Lung (tissue), 12 donors: ENCODE data around the gene RIN3. TPM values are rescaled to one million over a fixed set of nuclear protein-coding genes. Genes with fewer than 3 reads are reported as not detected.

Experiments
- ATAC-seq: fragments of 200-7000 bp; cut with Tn5 transposase; one replicate; pipeline ENCODE4 v1.9.1; 2020; ENCODE audit warnings: moderate number of reproducible peaks; ENCODE audit not compliant: insufficient read depth, low FRiP score
- DNase-seq, 3 donors: peaks; one replicate each; pipeline ENCODE4 v3.0.0-alpha.2; 2013 to 2017
- H3K27ac ChIP-seq, 2 donors: one replicate each; pipeline ENCODE4 v1.5.1; 2013; ENCODE audit warnings: mild to moderate bottlenecking in 2 of 2, moderate library complexity in 2 of 2, control low read depth in 1 of 2, inconsistent platforms in 1 of 2, low read depth in 1 of 2, low read length in 1 of 2
- H3K27me3 ChIP-seq, 3 donors: one replicate each; pipeline ENCODE4 v1.5.1; 2013; ENCODE audit warnings: low read length in 2 of 3; ENCODE audit not compliant: control insufficient read depth in 3 of 3, insufficient read depth in 3 of 3
- H3K36me3 ChIP-seq, 4 donors: one replicate each; pipeline ENCODE4 v1.5.1; 2013; ENCODE audit warnings: low read length in 4 of 4, mild to moderate bottlenecking in 1 of 4, moderate library complexity in 1 of 4; ENCODE audit not compliant: control insufficient read depth in 4 of 4, insufficient read depth in 4 of 4
- H3K4me1 ChIP-seq, 5 donors: one replicate each; pipeline ENCODE4 v1.5.1; 2013; ENCODE audit warnings: low read length in 5 of 5, mild to moderate bottlenecking in 2 of 5, moderate library complexity in 1 of 5; ENCODE audit not compliant: control insufficient read depth in 5 of 5, insufficient read depth in 5 of 5
- H3K4me3 ChIP-seq: one replicate; pipeline ENCODE4 v1.5.1; 2013; ENCODE audit warnings: mild to moderate bottlenecking, control low read depth, moderate library complexity
- H3K9ac ChIP-seq, 2 donors: one replicate each; pipeline ENCODE4 v1.5.1; 2013; ENCODE audit warnings: low read length in 2 of 2, control low read depth in 1 of 2; ENCODE audit not compliant: insufficient read depth in 1 of 2
- H3K9me3 ChIP-seq, 4 donors: one replicate each; pipeline ENCODE4 v1.5.1; 2013; ENCODE audit warnings: low read length in 3 of 4, mild to moderate bottlenecking in 1 of 4, moderate library complexity in 1 of 4; ENCODE audit not compliant: control insufficient read depth in 4 of 4, insufficient read depth in 3 of 4
- WGBS, 2 donors: extraction: QIAGEN DNeasy Blood & Tissue Kit; methylation state at CpG; one replicate each; pipeline ENCODE4 v1.1.7; 2013; 5-methylcytosine and 5-hydroxymethylcytosine counted together
- polyA plus RNA-seq, 2 donors: library from polyadenylated mRNA; stranded (reverse); fragments of 200-250 nt; gene quantifications; one replicate each; pipeline ENCODE4 v1.2.1, GENCODE V29; 2013
- total RNA-seq, 2 donors: library from RNA; depleted of rRNA in 1 of 2; stranded (reverse); fragments of >200 nt in 1 of 2; gene quantifications; one replicate each; pipeline ENCODE4 v1.2.1, GENCODE V29; 2014 to 2021
- TF ChIP-seq, protein P1 (sequence below): IDR thresholded peaks from 2 replicates; pipeline ENCODE4 v1.5.1; 2012; ENCODE audit warnings: mild to moderate bottlenecking; ENCODE audit errors: control extremely low read depth, extremely low read depth
- donor health status: control.
- donor health status: control.
- donor health status: Bipolar disorder and iron deficiency.
- donor health status: healthy.
- donor health status: DM: yes; HTN: yes; CAD: no.

Gene RIN3
- total and polyA plus RNA-seq, 4 donors = 19.3 to 55.5 (median 40.2) TPM

DNA sequence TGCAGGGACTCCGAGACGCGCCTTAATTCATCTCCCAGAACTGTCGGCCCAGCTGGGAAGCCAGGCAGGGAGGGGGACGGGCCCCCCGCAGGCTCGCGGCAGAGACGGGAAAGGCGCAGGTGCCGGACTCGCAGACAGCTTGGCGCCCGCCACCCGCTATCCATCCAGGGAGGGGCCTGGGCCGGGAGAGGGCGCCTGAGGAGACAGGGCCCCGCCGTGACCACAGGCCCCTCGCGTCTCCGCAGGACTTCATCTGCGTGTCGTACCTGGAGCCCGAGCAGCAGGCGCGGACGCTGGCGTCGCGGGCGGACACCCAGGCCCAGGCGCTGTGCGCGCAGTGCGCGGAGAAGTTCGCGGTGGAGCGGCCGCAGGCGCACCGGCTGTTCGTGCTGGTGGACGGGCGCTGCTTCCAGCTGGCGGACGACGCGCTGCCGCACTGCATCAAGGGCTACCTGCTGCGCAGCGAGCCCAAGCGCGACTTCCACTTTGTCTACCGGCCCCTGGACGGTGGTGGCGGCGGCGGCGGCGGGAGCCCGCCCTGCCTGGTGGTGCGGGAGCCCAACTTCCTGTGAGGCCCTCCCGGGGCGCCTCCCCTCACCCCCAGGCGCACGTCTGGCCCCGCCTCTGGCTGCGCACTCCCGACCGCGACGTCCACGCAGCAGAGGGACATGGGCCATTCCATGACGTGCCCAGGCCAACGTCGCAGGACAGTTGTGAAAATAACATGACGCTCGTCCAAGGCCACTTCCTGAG lies 174.3 kb downstream of the RIN3 start:
- Histone ChIP-seq H3K27me3 (peaks cover 0 to 4% (median 0%) of the 10 kb centered on the region in 3 donors), H3K4me1 (peaks cover 0 to 12% (median 5%) of the 10 kb centered on the region in 5 donors), H3K27ac (no peak overlapping the region), H3K9ac (no peak overlapping the region), H3K9me3 (no peaks in the 10 kb centered on the region), H3K36me3 (peaks cover 0 to 31% (median 5%) of the 10 kb centered on the region in 4 donors), H3K4me3 (peak overlapping the region; percentile 22)
- WGBS, 2 donors = 69 to 89% methylated on average over 65 to 80 of the region's 80 CpGs
- TF ChIP-seq, protein P1, sequence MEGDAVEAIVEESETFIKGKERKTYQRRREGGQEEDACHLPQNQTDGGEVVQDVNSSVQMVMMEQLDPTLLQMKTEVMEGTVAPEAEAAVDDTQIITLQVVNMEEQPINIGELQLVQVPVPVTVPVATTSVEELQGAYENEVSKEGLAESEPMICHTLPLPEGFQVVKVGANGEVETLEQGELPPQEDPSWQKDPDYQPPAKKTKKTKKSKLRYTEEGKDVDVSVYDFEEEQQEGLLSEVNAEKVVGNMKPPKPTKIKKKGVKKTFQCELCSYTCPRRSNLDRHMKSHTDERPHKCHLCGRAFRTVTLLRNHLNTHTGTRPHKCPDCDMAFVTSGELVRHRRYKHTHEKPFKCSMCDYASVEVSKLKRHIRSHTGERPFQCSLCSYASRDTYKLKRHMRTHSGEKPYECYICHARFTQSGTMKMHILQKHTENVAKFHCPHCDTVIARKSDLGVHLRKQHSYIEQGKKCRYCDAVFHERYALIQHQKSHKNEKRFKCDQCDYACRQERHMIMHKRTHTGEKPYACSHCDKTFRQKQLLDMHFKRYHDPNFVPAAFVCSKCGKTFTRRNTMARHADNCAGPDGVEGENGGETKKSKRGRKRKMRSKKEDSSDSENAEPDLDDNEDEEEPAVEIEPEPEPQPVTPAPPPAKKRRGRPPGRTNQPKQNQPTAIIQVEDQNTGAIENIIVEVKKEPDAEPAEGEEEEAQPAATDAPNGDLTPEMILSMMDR = no peak
- ATAC-seq (peak; percentile 14), DNase-seq (peak in 2 of 3 donors; percentile 34 to 47)

DNA sequence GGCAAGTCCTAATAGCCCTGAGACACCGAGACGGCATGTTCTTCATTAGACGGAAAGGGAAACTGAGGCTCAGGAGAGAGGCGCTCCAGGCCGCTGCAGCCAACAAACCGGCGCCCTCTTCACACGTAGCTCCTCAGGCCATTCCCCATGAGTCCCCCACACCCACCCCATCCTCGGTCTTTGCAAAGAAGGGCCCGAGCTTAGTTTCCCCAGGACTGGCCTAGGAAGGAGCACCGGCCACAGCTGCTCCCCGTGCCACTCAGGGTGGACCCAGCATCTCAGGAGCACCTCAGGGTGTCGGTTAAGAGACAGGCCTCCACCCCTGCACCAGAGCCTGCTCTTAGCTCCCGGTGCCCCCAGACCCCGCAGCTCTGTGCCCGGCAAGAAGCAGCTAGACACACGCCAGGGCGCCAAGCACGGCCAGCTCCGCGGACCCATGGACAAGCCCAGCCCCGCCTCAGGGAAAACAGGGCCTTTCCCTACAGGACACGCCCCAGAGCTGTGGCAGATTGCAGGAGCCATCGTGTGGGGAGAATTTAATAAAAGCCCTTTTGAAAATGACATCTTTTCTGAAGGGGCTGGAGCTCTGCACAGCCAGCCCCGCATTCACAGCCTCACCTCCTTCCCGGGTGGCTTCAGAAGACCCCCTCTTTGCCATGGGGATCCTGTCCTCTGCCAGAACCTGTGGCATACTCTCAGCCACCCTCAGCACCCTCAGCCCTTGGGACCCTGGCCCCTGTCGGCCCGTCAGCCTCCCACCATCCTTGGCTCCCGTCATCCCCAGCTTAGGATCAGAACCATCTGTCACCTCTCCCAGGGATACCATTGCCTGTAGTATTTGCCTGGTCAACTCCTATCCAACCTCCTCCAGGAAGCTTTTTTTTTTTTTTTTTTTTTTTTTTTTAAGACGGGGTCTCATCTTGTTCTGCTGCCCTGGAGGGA lies 175.1 kb downstream of the RIN3 start:
- TF ChIP-seq, protein P1 = no peak
- H3K4me3 ChIP-seq = no peak overlapping the region
- no peaks in the 10 kb centered on the region for H3K9me3 ChIP-seq
- H3K9ac ChIP-seq = no peak overlapping the region
- 92 to 96% methylated on average over 30 of the region's 30 CpGs for WGBS, 2 donors
- H3K27ac ChIP-seq = no peak overlapping the region
- peaks cover 0 to 4% (median 0%) of the 10 kb centered on the region in 3 donors for H3K27me3 ChIP-seq
- no peak for ATAC-seq
- H3K4me1 ChIP-seq = peaks cover 0 to 19% (median 10%) of the 10 kb centered on the region in 5 donors
- no peak for DNase-seq
- peaks cover 0 to 31% (median 5%) of the 10 kb centered on the region in 4 donors for H3K36me3 ChIP-seq

DNA sequence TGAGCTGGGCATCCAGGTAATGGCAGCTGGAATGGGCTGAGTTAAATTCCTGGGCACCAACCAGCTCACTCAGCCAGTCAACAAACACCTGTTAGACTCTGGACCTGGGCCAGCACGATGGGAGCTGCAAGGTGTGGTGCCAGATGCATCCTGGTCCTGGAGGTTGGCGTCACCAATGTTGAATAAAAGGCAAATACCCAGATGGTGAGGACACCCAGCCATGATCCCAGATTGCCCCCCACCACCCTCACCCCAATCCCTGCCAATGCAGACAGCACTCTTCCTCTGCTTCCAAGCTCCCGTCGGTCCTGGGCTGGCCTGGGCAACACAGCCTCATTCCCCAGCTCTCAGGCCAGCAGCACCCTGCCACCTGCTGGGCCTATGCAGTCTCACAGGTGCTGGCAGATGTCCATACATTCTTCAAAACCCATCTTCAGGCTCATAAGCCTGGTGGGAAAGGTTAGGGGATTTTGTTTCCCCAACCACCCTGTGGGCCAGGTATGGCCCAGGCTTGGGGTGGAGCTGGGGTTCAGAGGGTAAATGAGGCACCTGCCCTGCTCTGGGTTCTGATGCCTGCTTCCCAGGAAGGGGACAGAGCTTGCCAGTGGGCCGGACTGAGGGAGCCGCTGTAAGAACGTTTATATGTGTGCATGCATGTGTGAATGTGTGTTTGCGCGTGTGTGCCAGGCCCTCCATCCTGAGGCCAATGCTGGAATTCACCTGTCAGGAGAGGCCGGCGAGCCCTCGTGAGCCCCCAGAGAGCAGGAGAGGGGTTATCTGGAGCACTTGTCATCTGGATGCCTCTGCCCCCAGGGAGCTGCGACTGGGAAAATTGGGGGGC lies 176.8 kb downstream of the RIN3 start:
- TF ChIP-seq, protein P1 = no peak
- Histone ChIP-seq H3K9ac (no peak overlapping the region), H3K9me3 (no peaks in the 10 kb centered on the region), H3K27me3 (peaks cover 0 to 4% (median 0%) of the 10 kb centered on the region in 3 donors), H3K36me3 (peaks cover 0 to 23% (median 5%) of the 10 kb centered on the region in 4 donors), H3K27ac (no peak overlapping the region), H3K4me1 (peaks cover 0 to 22% (median 10%) of the 10 kb centered on the region in 5 donors), H3K4me3 (no peak overlapping the region)
- ATAC-seq = no peak
- WGBS, 2 donors = 72 to 78% methylated on average over 13 of the region's 13 CpGs
- DNase-seq = peak in 2 of 3 donors; percentile 41 to 58
